HG03025 (cell line): Measurements from ENCODE around the gene ATP6V0C.

Source experiments
- ATAC-seq: cut with Tn5 transposase; IDR thresholded peaks from one replicate; pipeline ENCODE4 v1.9.1; 2021; ENCODE audit warnings: mild to moderate bottlenecking, moderate library complexity; ENCODE audit not compliant: unreplicated experiment, low FRiP score

ATP6V0C gene

DNA sequence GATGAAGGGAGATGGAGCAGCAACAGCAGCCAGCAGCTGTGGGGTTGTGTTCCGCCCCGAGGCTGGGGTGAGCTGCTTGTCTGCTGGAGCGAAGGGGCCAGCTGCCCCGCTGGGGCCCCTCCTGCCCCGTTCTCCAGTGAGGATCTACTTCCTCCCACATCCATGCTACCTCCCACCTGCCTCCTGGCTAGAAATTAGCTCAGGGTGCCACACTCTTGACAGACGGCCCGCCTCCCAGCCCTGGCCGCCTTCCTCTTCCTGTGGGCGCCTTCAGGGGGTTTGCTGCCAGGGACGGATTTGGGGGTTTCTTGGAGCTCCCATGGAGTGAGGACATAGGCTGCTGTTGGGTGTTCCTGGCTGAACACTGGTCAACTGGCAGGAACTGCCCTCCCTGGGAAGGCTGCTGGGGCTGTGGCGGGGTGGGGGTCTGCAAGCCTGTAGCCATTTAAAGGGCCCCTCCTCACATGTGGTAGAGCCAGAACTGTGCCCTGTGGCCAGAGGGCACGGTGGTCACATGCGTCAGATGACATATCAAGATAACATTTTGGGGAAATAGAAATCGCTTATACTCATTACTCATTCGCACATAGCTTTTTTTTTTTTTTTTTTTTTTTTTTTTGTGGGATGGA, 25.7 kb upstream of the ATP6V0C start:
- no peak for ATAC-seq

- ATAC-seq: no peak
These were observed 24.2 kb upstream of the ATP6V0C start for GRCh38 chr16:2489581-2489980.

DNA sequence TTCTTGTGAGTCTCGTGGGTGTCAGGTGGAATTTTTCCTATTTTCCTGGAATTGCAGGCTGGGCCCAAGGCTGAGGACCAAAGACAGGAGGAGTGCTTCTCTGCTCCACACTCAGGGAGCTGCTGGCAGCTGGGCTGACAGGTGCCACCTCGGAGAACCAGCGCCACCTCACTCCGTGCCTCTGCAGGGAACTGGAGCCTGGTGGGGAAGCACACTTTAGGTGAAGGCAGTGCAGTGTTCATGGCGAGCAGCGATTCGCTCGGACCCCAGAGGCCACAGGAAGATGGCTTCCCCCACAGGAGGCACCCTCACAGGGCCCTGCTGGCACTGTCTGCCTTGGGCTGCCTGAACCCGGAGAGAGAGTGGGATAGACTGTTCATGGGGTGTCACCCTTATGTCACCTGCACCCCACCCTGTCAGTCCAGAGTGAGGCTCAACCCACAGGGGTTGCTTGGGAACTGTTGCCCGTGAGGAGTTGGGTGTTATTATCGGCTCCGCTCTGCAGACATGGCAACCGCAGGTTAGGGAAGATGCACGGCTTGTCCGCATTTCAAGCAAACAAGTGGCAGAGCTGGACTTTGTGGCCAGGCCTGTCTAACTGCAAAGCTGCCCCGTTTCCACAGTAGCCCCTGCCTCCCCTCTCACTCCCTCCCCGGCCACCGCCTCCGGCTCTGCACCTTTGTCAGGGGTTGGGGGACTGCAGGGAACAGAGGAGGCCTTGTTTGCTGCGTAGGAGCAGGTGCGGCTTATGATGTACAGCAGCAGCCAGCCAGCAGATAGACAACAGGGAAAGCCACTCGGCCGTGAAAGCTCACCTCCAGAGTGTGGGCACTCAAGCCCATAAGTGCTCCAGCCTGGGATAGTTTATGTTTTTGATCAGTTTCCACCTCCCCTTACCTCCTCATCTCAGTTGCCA, 23.3 kb upstream of the ATP6V0C start:
- ATAC-seq: no peak

DNA sequence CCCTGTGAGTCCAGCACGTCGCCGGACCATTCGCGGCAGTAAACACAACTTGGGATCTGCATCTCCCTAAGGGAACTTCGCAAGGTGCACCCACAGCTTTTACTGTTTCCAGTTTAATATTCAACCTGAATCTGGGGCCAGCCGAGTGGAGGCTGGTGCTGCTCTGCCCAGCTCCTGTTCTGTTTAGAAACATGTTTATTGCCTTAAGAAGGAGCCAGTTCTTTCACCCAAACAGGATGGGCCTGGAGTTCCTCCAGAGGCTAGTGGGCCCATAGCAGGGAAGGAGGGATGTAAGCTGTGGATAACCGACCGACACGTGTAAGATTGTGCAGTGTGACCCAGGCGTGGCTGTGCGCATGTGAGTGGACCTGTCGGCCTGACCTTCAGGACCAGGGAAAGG, 21.5 kb upstream of the ATP6V0C start:
- no peak for ATAC-seq

DNA sequence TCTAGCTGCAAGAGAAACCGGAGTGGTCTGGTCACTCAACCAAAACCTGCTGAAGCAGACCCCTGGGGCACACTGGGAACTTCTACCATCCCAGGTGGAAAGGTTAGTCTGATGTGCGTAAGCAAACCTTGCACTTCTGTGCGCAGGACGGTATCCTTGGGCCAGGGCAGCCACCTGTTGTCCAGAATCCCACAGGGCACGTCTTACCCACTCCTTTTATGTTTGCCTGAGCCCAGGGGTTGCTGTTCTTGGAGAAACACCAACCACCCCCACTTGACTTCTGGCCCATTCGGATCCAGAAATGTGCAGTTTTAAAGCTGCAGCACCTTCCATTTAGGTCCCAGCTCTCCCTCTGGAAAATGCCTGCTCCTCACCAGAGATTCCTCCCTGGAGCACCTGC, 20.1 kb upstream of the ATP6V0C start:
- no peak for ATAC-seq

DNA sequence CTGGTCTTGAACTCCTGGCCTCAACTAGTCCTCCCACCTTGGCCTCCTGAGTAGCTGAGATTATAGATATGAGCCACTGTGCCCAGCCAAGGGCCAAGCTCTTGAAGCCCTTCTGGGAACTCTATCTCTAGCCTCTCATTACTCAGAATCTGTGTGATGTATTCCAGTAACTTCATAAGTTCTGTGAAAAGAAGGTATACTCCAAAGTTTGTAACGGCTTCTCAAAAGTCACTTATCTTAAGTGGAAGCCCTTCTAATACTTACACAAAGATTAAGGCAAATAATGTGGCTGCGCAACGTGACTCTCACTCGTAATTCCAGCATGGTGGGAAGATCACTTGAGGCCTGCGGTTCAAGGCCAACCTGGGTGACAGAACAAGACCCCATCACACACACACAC, 19.1 kb upstream of the ATP6V0C start:
- no peak for ATAC-seq

DNA sequence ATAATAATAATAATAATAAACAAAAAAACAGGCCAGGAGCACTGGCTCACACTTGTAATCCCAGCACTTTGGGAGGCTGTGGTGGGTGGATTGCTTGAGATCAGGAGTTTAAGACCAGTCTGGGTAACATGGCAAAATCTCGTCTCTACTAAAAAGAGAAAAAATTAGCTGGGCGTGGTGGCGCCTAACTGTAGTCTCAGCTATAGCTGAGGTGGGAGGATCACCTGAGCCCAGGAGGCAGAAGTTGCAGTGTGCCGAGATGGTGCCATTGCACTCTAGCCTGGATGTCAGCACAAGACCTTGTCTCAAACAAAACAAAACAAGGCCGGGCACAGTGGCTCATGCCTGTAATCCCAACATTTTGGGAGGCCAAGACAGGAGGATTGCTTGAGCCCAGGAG, 18.7 kb upstream of the ATP6V0C start:
- ATAC-seq: no peak

- ATAC-seq: no peak
These were observed 17.3 kb upstream of the ATP6V0C start for GRCh38 chr16:2496223-2497115.

GRCh38 chr16:2497116-2497630, 16.6 kb upstream of the ATP6V0C start:
- no peak for ATAC-seq

DNA sequence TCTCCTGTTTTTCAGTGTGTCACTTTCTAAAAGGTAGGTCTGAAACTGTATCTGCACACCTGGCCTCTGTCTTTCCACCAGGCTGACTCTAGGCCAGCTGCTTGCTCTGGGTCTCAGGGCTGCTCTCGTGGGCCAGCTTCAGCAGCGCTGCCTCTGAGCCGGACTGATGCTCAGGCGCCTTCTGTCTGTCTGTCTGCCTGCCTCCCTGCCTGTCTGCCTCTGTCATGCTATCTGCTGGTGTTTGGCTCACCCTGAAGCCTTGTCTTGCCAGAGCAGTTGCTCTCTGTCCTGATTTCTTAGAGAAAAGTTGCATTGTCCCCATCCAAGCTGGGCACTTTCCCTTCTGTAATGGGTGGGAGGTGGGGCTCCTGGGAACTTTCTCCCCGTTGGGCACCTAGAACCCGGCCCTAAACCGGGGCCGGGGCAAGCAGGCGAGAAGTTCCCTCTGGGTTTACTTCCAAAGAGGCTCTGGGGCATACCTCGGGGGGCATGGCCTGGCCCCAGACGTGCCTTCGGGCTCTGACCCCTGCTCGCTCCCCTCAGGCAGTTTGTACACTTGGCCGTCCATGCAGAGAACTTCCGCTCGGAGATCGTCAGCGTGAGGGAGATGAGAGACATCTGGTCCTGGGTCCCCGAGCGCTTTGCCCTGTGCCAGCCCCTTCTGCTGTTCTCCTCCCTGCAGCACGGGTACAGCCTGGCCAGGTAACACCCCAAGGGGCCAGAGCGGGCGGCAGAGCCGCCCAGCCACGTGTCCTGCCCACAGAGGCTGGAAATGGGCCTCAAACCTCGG, 15.9 kb upstream of the ATP6V0C start:
- ATAC-seq: no peak

GRCh38 chr16:2498531-2499253, 15.1 kb upstream of the ATP6V0C start:
- no peak for ATAC-seq

- no peak for ATAC-seq
These were observed 14.3 kb upstream of the ATP6V0C start for GRCh38 chr16:2499454-2499853.

GRCh38 chr16:2499890-2500429, 13.8 kb upstream of the ATP6V0C start:
- ATAC-seq: no peak

DNA sequence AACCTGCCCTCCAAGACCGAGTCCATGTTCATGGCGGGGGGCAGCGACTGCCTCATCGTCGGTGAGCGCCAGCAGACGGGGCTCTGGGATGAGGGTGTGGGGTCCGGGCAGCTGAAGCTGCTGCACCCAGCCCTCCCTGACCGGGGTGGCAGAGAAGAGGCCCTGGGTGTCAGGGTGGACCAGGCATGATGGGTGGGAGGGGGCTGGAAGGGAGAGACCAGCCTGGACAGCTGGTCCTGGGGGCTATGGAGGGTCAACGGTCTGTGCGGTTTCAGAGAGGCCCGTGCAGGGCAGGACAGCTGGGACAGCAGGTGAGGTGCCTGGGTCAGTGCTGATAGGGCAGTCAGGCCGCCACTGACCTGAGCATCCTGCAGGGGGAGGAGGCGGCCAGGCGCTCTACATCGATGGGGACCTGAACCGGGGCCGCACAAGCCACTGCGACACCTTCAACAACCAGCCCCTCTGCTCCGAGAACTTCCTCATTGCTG, 13.3 kb upstream of the ATP6V0C start:
- no peak for ATAC-seq

DNA sequence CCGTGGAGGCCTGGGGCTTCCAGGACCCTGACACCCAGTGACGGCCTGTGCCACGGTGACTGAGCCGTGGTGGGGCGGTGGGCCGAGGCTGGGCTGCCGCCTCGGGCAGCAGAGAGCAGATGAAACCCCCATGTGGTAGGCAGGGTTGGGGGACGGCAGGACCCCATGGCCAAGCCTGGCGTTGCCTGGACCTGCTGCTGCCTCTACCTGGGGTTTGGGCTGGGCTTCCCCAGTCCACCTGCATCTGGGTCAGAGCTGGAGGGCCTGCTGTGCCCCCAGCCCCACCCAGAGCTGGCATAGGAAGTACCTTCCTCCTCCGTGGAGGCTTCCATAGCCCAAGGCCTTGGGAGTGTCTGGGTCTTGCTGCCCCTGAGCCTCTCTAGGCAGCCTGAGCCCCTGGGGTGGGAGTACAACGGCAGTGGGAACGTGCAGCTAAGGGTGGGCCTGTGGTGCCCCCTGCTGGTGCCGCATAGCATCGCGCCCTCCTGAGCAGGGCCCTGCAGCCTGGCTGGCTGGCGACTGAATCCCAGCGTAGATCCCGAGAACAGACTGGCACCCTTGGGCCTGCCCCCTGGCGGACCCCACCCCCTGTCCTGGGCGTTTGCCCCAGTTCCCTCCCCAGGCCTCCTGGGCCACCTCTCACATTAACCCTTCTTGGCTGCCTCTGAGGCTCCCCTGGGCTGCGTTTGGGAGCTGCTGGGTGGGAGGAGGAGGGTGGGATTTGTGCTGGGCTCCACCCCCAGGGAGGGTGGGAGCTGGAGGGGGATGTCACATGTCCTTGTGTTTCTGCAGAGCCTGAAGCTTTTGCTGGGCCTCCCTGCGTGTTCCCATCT, 12.6 kb upstream of the ATP6V0C start:
- no peak for ATAC-seq

GRCh38 chr16:2501946-2502895, 11.5 kb upstream of the ATP6V0C start:
- no peak for ATAC-seq

GRCh38 chr16:2505695-2506094, 8.1 kb upstream of the ATP6V0C start:
- no peak for ATAC-seq
